GM10266 (cell line): Measurements from ENCODE around the gene SLC22A2.
"Not testable (repeated sequence)": the region's sequence is repeated elsewhere in the genome, so short reads cannot be mapped to it uniquely, and the experiment has no call there.

Experiments used
- DNase-seq: peaks from one replicate; pipeline ENCODE4 v3.0.0; 2012; ENCODE audit errors: extremely low spot score
- CTCF ChIP-seq: IDR thresholded peaks from 2 replicates; pipeline ENCODE4 v1.5.1; 2012; ENCODE audit warnings: mild to moderate bottlenecking, low read depth; ENCODE audit not compliant: control insufficient read depth, insufficient read depth; ENCODE audit errors: missing control alignments

The SLC22A2 gene

GRCh38 chr6:160258346-160259142 lies at the start of gene SLC22A2:
SLC22A2 (minus strand) TSS chr6:160258821; CDS start chr6:160258757, 64 bp downstream.
- DNase-seq = no peak
- TF ChIP-seq CTCF = no peak

- no peak for DNase-seq
- TF ChIP-seq CTCF = no peak
Measured at GRCh38 chr6:160305926-160306713, 47.5 kb upstream of the SLC22A2 start.

GRCh38 chr6:160303806-160304205 lies 45.2 kb upstream of the SLC22A2 start:
- no peak for TF ChIP-seq CTCF

GRCh38 chr6:160302431-160303082 lies 43.9 kb upstream of the SLC22A2 start:
- not testable (repeated sequence) for DNase-seq

More at GRCh38 chr6:160303806-160304205, 45.2 kb upstream of the SLC22A2 start:
- DNase-seq = no peak

GRCh38 chr6:160301339-160301738 lies 42.7 kb upstream of the SLC22A2 start:
- no peak for TF ChIP-seq CTCF
- no peak for DNase-seq

- DNase-seq = no peak
- TF ChIP-seq CTCF = no peak
Measured at GRCh38 chr6:160300076-160300695, 41.6 kb upstream of the SLC22A2 start.

- DNase-seq = no peak
- no peak for TF ChIP-seq CTCF
Measured at GRCh38 chr6:160299559-160299958, 40.9 kb upstream of the SLC22A2 start.
